CD14-positive monocyte (primary cell): ENCODE results near the gene CCDC167. TPM values are rescaled to one million over a fixed set of nuclear protein-coding genes. Genes with fewer than 3 reads are reported as not detected.
"Not testable (repeated sequence)": the region's sequence is repeated elsewhere in the genome, so short reads cannot be mapped to it uniquely, and the experiment has no call there.

ENCODE experiments used
- DNase-seq, 3 donors: peaks; one replicate each; pipeline ENCODE4 v3.0.0-alpha.2; 2011 to 2022
- H2AFZ ChIP-seq: 2 replicates; pipeline ENCODE4 v1.6.0; 2012; ENCODE audit warnings: mild to moderate bottlenecking, low read depth, low read length, inconsistent platforms; ENCODE audit not compliant: insufficient read depth, poor library complexity, severe bottlenecking
- H3K27ac ChIP-seq, 2 donors: 1 replicate in 1 of 2; 2 replicates in 1 of 2; pipeline ENCODE4 v1.5.1; 2012 to 2013; ENCODE audit warnings: low read length in 2 of 2, control low read depth in 1 of 2, inconsistent platforms in 1 of 2, low read depth in 1 of 2, mild to moderate bottlenecking in 1 of 2
- H3K27me3 ChIP-seq, 2 donors: one replicate each; pipeline versions ENCODE4 v1.6.0 to v1.6.1; 2011 to 2013; ENCODE audit warnings: low read length in 2 of 2; ENCODE audit not compliant: control insufficient read depth in 2 of 2, insufficient read depth in 2 of 2
- H3K36me3 ChIP-seq, 2 donors: replicated peaks in 1 of 2; 1 replicate in 1 of 2; 2 replicates in 1 of 2; pipeline versions ENCODE4 v1.5.1 to v1.6.1; 2012 to 2013; ENCODE audit warnings: low read length in 2 of 2, control low read depth in 1 of 2, inconsistent platforms in 1 of 2, mild to moderate bottlenecking in 1 of 2; ENCODE audit not compliant: insufficient read depth in 2 of 2, control insufficient read depth in 1 of 2
- H3K4me1 ChIP-seq, 2 donors: 1 replicate in 1 of 2; 2 replicates in 1 of 2; pipeline versions ENCODE4 v1.5.1 to v1.6.1; 2012 to 2013; ENCODE audit warnings: low read length in 2 of 2, control low read depth in 1 of 2, inconsistent platforms in 1 of 2, mild to moderate bottlenecking in 1 of 2, moderate library complexity in 1 of 2; ENCODE audit not compliant: insufficient read depth in 2 of 2, control insufficient read depth in 1 of 2
- H3K4me2 ChIP-seq: replicated peaks from 2 replicates; pipeline ENCODE3; 2012; ENCODE audit warnings: low read length, moderate library complexity, mild to moderate bottlenecking; ENCODE audit not compliant: poor library complexity, severe bottlenecking; ENCODE audit errors: extremely low read depth
- H3K4me3 ChIP-seq, 3 experiments: fragments of 200-600 bp in 1 of 3; sonication (generic) in 1 of 3; replicated peaks in 1 of 3; 1 replicate in 2 of 3; 2 replicates in 1 of 3; pipeline ENCODE4 v1.5.1; 2011 to 2013; ENCODE audit warnings: low read length in 3 of 3, mild to moderate bottlenecking in 3 of 3, control low read depth in 2 of 3, low read depth in 2 of 3, inconsistent platforms in 1 of 3, moderate library complexity in 1 of 3
- H3K79me2 ChIP-seq: 2 replicates; pipeline ENCODE4 v1.6.0; 2012; ENCODE audit warnings: mild to moderate bottlenecking, control low read depth, inconsistent platforms, low read length, moderate library complexity; ENCODE audit not compliant: insufficient read depth
- H3K9ac ChIP-seq: 2 replicates; pipeline ENCODE4 v1.6.0; 2017; ENCODE audit warnings: low read length, mild to moderate bottlenecking; ENCODE audit not compliant: insufficient read depth, poor library complexity, severe bottlenecking
- H3K9me3 ChIP-seq, 2 donors: replicated peaks in 1 of 2; 1 replicate in 1 of 2; 2 replicates in 1 of 2; pipeline versions ENCODE4 v1.5.1 to v1.6.1; 2012 to 2013; ENCODE audit warnings: low read length in 2 of 2, control low read depth in 1 of 2; ENCODE audit not compliant: control insufficient read depth in 1 of 2, insufficient read depth in 1 of 2
- H4K20me1 ChIP-seq: 2 replicates; pipeline ENCODE4 v1.6.0; 2012; ENCODE audit warnings: mild to moderate bottlenecking, low read length, control low read depth, moderate library complexity; ENCODE audit not compliant: insufficient read depth
- H3K27ac Mint-ChIP-seq, 7 donors: one replicate each; pipeline ENCODE4 v1.8.0; 2020; ENCODE audit warnings: mild to moderate bottlenecking in 7 of 7, mixed read lengths in 7 of 7, moderate library complexity in 6 of 7, inconsistent platforms in 2 of 7
- H3K27me3 Mint-ChIP-seq, 3 donors: one replicate each; pipeline ENCODE4 v1.8.0; 2021 to 2022; ENCODE audit warnings: low read depth in 3 of 3, mild to moderate bottlenecking in 3 of 3, mixed read lengths in 3 of 3, moderate library complexity in 3 of 3, inconsistent platforms in 1 of 3
- H3K36me3 Mint-ChIP-seq, 2 donors: one replicate each; pipeline ENCODE4 v1.8.0; 2020; ENCODE audit warnings: mixed read lengths in 2 of 2, inconsistent platforms in 1 of 2, mild to moderate bottlenecking in 1 of 2
- H3K4me1 Mint-ChIP-seq: one replicate; pipeline ENCODE4 v1.8.0; 2020; ENCODE audit warnings: mild to moderate bottlenecking, mixed read lengths
- H3K4me3 Mint-ChIP-seq, 2 donors: one replicate each; pipeline ENCODE4 v1.8.0; 2020; ENCODE audit warnings: mild to moderate bottlenecking in 2 of 2, mixed read lengths in 2 of 2, moderate library complexity in 1 of 2
- H3K9me3 Mint-ChIP-seq, 7 donors: one replicate each; pipeline ENCODE4 v1.8.0; 2020 to 2022; ENCODE audit warnings: mixed read lengths in 7 of 7, mild to moderate bottlenecking in 6 of 7, moderate library complexity in 6 of 7, inconsistent platforms in 2 of 7
- CTCF ChIP-seq: fragments of 200-600 bp; IDR thresholded peaks from one replicate; pipeline ENCODE4 v1.8.0; 2022; ENCODE audit warnings: antibody characterized with exemption, mild to moderate bottlenecking
- WGBS: methylation state at CpG from one replicate; pipeline ENCODE4 v1.1.5; 2013; ENCODE audit warnings: missing lambda C conversion rate; ENCODE audit not compliant: insufficient coverage; 5-methylcytosine and 5-hydroxymethylcytosine counted together
- intact Hi-C, 2 donors: fragments of 100-400 bp; cut with micrococcal nuclease; formaldehyde crosslinking; loops; one replicate each; pipeline versions ENCODE4 v1.15.0 to v1.15.1; 2023
- polyA plus RNA-seq, 3 donors: library from polyadenylated mRNA; depleted of rRNA in 1 of 3; unstranded in 2 of 3; stranded (reverse) in 1 of 3; fragments of 300-500 nt in 2 of 3; fragments of >200 nt in 1 of 3; fragmentation: Illumina TruSeq in 2 of 3; gene quantifications; 1 replicate in 2 of 3; 2 replicates in 1 of 3; pipeline ENCODE4 v1.2.3, GENCODE V29; 2012 to 2021

CCDC167 gene
- polyA plus RNA-seq, 3 donors = 12.5 to 22.9 (median 20.7) TPM

- H3K9ac ChIP-seq = no peak overlapping the region
- H2AFZ ChIP-seq = no peak overlapping the region
- H3K9me3 ChIP-seq = no peaks in the 10 kb centered on the region
- H3K4me3 ChIP-seq = no peak overlapping the region
- DNase-seq = no peak
- H3K27me3 Mint-ChIP-seq = peaks cover 0 to 2% (median 0%) of the 10 kb centered on the region in 3 donors
- no peaks in the 10 kb centered on the region for H3K4me1 ChIP-seq
- H3K27ac Mint-ChIP-seq = no peak overlapping the region
- intact Hi-C loops = no loop called here
- H3K36me3 Mint-ChIP-seq = peaks cover 91 to 94% of the 10 kb centered on the region in 2 donors
- no peak overlapping the region for H3K27ac ChIP-seq
- no CpG with 5 or more reads among the region's 2 CpGs for WGBS
- no peak for TF ChIP-seq CTCF
- H3K9me3 Mint-ChIP-seq = peaks cover 0 to 2% (median 0%) of the 10 kb centered on the region in 7 donors
- H3K4me2 ChIP-seq = no peak overlapping the region
- H3K79me2 ChIP-seq = no peaks in the 10 kb centered on the region
- peaks cover 2% of the 10 kb centered on the region for H3K4me1 Mint-ChIP-seq
- H3K36me3 ChIP-seq = peaks cover 92 to 100% of the 10 kb centered on the region in 2 donors
- no peaks in the 10 kb centered on the region for H3K27me3 ChIP-seq
- peaks cover 4% of the 10 kb centered on the region for H4K20me1 ChIP-seq
- no peak overlapping the region for H3K4me3 Mint-ChIP-seq
Measured at GRCh38 chr6:37451441-37452193, 48.1 kb downstream of the CCDC167 start.

GRCh38 chr6:37449984-37450383, 49.7 kb downstream of the CCDC167 start:
- H3K9ac ChIP-seq = no peak overlapping the region
- intact Hi-C loops = no loop called here
- H3K4me3 ChIP-seq = no peak overlapping the region
- H3K4me2 ChIP-seq = no peak overlapping the region
- H3K9me3 Mint-ChIP-seq = peaks cover 0 to 2% (median 0%) of the 10 kb centered on the region in 7 donors
- peaks cover 4% of the 10 kb centered on the region for H4K20me1 ChIP-seq
- no peak for DNase-seq
- H3K9me3 ChIP-seq = no peaks in the 10 kb centered on the region
- H3K36me3 ChIP-seq = peaks cover 90 to 100% of the 10 kb centered on the region in 2 donors
- WGBS = 100% methylated on average over 2 of the region's 4 CpGs
- H3K4me1 ChIP-seq = no peaks in the 10 kb centered on the region
- no peak overlapping the region for H2AFZ ChIP-seq
- H3K4me3 Mint-ChIP-seq = no peak overlapping the region
- H3K27me3 Mint-ChIP-seq = peaks cover 0 to 2% (median 0%) of the 10 kb centered on the region in 3 donors
- no peaks in the 10 kb centered on the region for H3K27me3 ChIP-seq
- no peak for TF ChIP-seq CTCF
- no peaks in the 10 kb centered on the region for H3K79me2 ChIP-seq
- H3K27ac Mint-ChIP-seq = no peak overlapping the region
- H3K36me3 Mint-ChIP-seq = peaks cover 90 to 94% of the 10 kb centered on the region in 2 donors
- H3K27ac ChIP-seq = no peak overlapping the region
- no peaks in the 10 kb centered on the region for H3K4me1 Mint-ChIP-seq

GRCh38 chr6:37443216-37443542, 56.5 kb downstream of the CCDC167 start:
- Mint-ChIP-seq H3K4me3 (peak overlapping the region; percentile 52 to 76), H3K27ac (peak overlapping the region in 6 of 7 donors; percentile 15 to 86 (median 73)), H3K4me1 (peaks cover 11% of the 10 kb centered on the region), H3K36me3 (peaks cover 59 to 71% of the 10 kb centered on the region in 2 donors)
- intact Hi-C loops, H3K9me3 ChIP-seq, H3K27me3 Mint-ChIP-seq, DNase-seq, H3K4me1 ChIP-seq, H4K20me1 ChIP-seq, H3K79me2 ChIP-seq, H3K9me3 Mint-ChIP-seq, H3K27me3 ChIP-seq: not testable (repeated sequence)
- H3K9ac ChIP-seq = peak overlapping the region; percentile 59
- no CpG with 5 or more reads among the region's 5 CpGs for whole genome bisulfite sequencing
- peak overlapping the region; percentile 18 to 58 (median 48) for H3K4me3 ChIP-seq
- peak overlapping the region in 1 of 2 donors; percentile 85 for H3K27ac ChIP-seq
- peak overlapping the region; percentile 59 for H2AFZ ChIP-seq
- H3K36me3 ChIP-seq = peaks cover 67 to 84% of the 10 kb centered on the region in 2 donors
- H3K4me2 ChIP-seq = peak overlapping the region; percentile 50
